ENCODE results near the gene DAD1. TPM values are rescaled to one million over a fixed set of nuclear protein-coding genes. Genes with fewer than 3 reads are reported as not detected.

DAD1 gene
- total RNA-seq: 382 and 430 TPM in 2 replicates

DNA sequence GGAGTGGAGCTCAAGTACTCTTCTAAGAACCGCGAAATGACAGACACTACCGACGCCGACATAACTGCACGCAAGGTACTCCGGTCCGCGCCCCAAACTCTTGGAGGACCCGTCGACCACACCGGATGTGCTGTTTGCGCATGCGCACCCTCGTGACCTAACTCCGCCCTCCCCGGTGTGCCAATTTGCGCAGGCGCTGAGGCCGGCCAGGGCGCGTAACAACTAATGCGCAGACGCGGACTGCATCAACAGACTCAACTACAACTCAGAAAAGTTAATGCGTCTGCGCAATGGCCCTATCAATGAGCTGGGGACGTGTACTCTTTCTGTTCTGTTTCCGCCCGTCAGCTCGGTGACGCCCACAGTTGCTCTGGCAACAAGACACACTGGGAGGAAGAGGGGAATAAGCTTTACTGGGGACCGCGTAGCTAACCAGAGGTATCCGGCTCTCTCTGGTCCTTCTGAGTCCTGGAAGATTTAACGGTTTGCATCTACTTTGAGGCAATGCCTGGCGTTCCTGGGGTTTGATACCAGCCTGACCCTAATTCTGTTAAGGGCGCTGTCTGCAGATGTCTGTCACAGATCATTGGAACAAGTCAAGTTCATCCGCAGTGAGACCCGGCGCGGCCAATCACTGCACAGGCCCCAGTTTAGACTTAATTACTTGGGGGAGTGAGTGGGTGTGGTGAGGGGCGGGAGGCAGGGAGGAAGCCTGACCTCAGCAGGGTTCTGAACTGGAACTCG lies at the start of gene DAD1:
Gene DAD1, minus strand, starts transcription at position 129 of the 744 bp plus-strand sequence. Its CDS starts 67 bp downstream, at position 62.

DNA sequence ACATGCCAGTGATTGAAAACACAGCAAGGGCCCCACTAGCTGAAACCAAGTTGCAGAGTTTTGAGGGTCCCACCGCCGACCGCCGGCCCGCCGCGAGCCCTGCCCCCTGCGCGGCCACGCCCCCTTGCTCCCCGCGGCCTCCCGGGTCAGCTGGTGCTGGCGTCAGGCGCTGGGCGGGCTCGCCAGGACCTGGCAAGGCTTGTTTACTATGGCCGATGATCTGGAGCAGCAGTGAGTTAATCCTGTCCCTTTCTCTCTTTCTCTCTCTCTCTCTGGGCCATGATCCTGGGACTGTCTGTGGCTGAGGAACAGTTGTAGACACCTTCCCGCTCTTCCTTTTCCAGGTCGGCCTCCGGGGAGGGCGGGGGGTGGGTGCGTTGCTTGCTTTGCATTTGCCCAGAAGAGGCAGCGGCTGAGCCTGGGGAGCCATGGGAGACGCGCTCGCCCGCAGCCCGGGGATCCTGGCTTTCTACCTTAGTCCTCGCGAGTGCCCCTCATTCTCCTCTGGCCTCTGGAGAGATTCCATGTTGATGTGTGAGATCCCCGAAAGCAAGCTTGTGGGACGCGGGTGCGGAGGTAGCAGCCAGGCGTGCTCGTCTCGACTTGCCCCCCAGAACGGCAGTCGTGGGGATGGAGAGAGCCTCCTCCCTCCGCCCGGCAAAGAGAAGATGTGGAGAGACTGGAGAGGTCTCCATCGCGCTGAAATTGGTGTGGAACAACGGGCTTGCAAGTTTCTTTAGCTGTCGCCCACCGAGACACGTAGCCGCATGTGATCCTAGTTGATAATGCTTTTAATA lies 9.3 kb upstream of the DAD1 start, which contains the start of gene ABHD4:
Gene ABHD4, plus strand, starts transcription at position 202 of the 797 bp plus-strand sequence. Its CDS starts 7 bp downstream, at position 209.

Small RNA genes lying within 50 kb of the gene (small RNA-seq; reads per million reads assigned to genes)
- gene TRAJ1 (not detected), gene TRAJ10 (not detected), gene TRAJ11 (not detected), gene TRAJ12 (not detected), gene TRAJ13 (not detected), gene TRAJ14 (not detected), gene TRAJ16 (not detected), gene TRAJ17 (not detected), gene TRAJ18 (not detected), gene TRAJ19 (not detected), gene TRAJ2 (not detected), gene TRAJ20 (not detected), gene TRAJ21 (not detected), gene TRAJ22 (not detected), gene TRAJ23 (not detected), gene TRAJ24 (not detected), gene TRAJ25 (not detected), gene TRAJ26 (not detected), gene TRAJ27 (not detected), gene TRAJ28 (not detected), gene TRAJ3 (not detected), gene TRAJ4 (not detected), gene TRAJ5 (not detected), gene TRAJ6 (not detected), gene TRAJ7 (not detected), gene TRAJ8 (not detected), gene TRAJ9 (not detected)

Other genes with a start within 250 kb of the DAD1 start
- 9.2 and 15.7 TPM in 2 replicates for gene ABHD4, start 9.1 kb upstream of the DAD1 start, total RNA-seq
- gene OR6J1, start 55.1 kb upstream of the DAD1 start, total RNA-seq: not detected in 2 replicates
- 122 and 158 TPM in 2 replicates for gene OXA1L, start 177.5 kb upstream of the DAD1 start, total RNA-seq
- 14.7 and 20.9 TPM in 2 replicates for gene SLC7A7, start 226.2 kb upstream of the DAD1 start, total RNA-seq
- 56.9 and 73.1 TPM in 2 replicates for gene MRPL52, start 240.7 kb upstream of the DAD1 start, total RNA-seq
- 261 and 318 TPM in 2 replicates for gene MMP14, start 247.4 kb upstream of the DAD1 start, total RNA-seq